Stimulated activated CD4-positive, alpha-beta T cell treated with anti-CD3 and anti-CD28 coated beads, Interleukin-1b, Interleukin-23, amount 100 ng/mL, for 24 hours (primary cell): Measurements from ENCODE around the gene DCLK1.
"Not testable (repeated sequence)": the region's sequence is repeated elsewhere in the genome, so short reads cannot be mapped to it uniquely, and the experiment has no call there.

Experiments
- DNase-seq, 4 experiments: peaks; one replicate each; pipeline ENCODE4 v3.0.0-alpha.2; 2020; ENCODE audit warnings: low read depth in 4 of 4, low spot score in 1 of 4

DCLK1 gene

GRCh38 chr13:36088001-36088400 lies 43.2 kb downstream of the DCLK1 start:
- DNase-seq = no peak

GRCh38 chr13:36086117-36086516 lies 45.1 kb downstream of the DCLK1 start:
- no peak for DNase-seq

- DNase-seq = no peak
These were observed 47.1 kb downstream of the DCLK1 start for GRCh38 chr13:36084131-36084530.

DNA sequence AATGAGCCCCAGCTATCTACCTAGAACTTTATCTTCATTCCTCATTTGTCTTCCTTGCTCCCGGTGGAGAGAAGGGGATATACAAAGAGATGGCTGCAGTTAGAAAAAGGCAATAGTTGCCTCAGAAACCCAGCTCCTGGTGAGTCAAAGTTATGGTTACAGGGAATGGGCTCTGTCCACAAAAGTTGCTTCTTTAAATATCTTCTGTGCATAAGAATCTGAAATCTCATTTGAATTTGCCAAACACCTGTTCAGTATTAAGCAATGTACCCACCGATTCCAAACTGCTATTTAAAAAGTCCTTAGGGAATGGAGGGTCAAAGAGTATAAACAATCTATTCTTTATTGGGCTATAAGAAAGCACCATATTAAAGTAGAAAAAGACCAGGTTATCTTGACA lies 48.4 kb downstream of the DCLK1 start:
- DNase-seq = no peak

DNA sequence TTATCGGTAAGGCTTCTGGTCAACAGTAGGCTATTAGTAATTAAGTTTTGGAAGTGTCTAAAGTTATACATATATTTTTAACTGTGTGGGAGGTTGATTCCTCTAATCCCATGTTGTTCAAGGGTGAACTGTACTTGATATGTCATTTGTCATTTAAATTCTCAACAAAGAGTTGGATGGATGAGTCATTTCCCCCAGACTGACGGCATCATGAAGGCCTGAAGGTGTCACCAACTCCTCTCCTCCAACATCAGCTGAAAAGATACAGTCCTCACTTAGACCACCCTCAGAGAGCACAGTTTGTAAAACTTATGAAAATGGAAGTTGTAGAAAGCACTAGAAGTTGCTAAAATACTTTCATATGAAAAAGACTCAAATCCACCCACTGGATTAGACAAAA lies 48.8 kb downstream of the DCLK1 start:
- no peak for DNase-seq

DNA sequence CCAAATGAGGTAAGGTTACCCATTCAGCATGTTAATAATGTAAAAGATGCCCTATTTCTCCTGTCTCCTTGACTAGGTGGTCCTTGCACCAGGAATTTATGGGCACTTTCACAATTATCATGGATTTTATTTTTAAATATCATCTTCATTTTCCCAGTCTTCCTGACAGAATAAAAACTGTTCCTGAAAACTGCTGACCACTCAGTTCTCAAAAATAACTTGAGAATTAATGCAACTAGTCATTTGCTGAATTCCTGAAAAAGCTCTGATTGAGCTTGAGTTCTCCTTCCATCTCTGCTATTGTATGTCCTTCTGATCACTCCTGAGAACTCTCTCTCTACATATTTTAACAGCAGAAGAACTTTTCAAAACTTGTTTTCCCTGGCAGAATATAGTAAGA lies 55.0 kb downstream of the DCLK1 start:
- no peak for DNase-seq

DNA sequence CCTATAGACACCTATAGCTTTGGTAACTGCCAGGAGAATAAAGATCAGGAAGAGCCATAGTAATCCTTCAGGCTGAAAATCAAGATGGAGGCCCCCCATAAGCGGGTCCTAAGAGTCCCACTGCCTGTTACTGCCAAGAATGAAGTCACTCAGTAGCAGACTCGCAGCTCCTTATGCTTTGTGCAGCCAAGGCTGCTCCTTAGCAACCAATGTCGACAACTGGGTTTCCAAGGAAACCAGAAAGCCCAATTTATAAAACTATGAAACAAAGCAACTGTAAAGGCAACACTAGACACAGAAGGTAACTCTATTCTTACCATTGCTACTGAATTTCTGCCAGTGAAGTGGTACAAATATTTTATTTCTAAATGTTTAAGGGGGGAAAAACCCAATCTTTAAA lies 56.5 kb downstream of the DCLK1 start:
- no peak for DNase-seq

GRCh38 chr13:36072152-36072935 lies 58.8 kb downstream of the DCLK1 start:
- no peak for DNase-seq

DNA sequence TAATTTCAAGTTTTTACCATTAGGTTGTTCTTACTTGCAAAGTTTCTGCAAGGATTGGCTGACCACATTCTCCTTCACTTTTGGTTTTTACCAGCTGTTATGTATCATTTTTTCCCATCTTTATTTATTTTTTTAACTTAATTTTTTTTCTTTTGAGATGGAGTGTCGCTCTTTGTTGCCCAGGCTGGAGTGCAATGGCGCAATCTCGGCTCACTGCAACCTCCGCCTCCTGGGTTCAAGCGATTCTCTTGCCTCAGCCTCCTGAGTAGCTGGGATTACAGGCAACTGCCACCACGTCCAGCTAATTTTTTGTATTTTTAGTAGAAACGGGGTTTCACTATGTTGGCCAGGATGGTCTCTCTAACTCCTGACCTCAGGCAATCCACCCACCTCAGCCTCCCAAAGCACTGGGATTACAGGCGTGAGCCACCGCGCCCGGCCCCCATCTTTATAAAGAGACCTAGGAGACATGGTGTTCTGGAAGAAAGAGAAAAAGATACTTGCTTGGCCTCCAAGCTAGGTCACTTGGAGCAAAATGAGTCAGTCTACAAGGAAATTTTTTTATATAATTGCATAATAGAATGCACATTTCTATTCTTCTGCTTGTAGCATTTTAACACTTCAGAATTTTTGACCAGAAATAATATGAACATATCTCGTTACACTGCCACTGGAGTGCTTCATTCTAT lies 60.5 kb downstream of the DCLK1 start:
- DNase-seq = not testable (repeated sequence)

- no peak for DNase-seq
These were observed 61.3 kb downstream of the DCLK1 start for GRCh38 chr13:36069881-36070366.

GRCh38 chr13:36068991-36069390 lies 62.2 kb downstream of the DCLK1 start:
- no peak for DNase-seq

GRCh38 chr13:36068566-36068965 lies 62.6 kb downstream of the DCLK1 start:
- no peak for DNase-seq

GRCh38 chr13:36067746-36068381 lies 63.3 kb downstream of the DCLK1 start:
- no peak for DNase-seq

DNA sequence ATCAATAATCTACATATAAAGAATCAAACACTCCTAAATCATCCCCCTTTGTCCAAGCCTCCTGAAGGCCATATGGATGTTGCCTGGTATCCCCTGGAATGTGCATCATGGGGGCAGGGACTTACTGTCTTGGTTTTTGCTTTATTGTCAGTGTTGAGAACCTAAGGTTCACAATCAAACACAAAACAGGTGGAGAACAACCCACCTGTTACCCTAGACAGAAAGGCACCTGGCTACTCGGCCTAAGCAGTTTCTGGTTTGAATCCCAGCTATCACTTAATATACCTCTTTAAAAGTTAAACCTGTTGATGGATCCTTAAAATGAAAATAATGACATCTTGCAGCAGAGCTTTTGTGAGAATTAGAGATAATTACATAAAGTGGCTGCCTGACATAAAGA lies 68.9 kb downstream of the DCLK1 start:
- DNase-seq = no peak

GRCh38 chr13:36061621-36062020 lies 69.6 kb downstream of the DCLK1 start:
- no peak for DNase-seq

- DNase-seq = no peak
These were observed 70.1 kb downstream of the DCLK1 start for GRCh38 chr13:36061054-36061453.

- no peak for DNase-seq
These were observed 71.9 kb downstream of the DCLK1 start for GRCh38 chr13:36059321-36059720.

DNA sequence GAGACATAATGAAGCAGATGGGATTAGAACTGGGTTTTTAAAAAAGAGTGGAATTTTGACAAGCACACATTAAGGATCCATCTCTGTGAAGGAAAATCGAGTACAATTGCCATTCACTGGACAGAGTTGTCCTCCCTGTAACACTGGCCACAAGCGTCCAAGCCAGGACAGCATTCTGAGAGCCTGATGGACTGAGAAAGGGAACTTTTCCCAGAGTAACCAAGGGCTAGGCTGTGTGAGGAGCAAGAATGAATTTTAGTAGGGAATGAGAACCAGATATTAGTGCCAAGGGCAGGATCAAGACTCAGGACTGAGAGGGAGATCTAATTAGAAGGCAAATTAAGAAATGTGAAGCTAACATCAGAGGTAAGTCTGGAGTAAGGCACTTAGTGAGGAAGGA lies 73.1 kb downstream of the DCLK1 start:
- DNase-seq = no peak

DNA sequence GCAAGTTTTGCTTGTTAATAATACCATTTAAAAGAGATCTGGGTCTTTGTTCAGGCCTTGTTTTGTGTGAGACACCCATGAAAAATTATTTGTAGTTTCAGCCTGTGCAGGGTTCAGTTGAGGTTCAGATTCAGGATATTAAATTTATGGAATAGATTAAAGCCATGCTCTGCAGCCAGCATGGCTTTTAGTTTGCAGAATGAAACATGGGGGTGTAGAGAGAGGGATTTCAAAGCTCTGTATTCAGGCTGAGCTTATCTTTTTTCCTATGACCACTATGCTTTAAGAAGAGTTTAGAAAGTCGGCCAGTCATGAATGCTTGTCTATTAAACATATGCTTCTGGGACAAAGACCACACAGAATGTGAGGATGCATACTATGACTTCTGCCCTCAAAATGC lies 73.6 kb downstream of the DCLK1 start:
- DNase-seq = no peak

- no peak for DNase-seq
These were observed 74.1 kb downstream of the DCLK1 start for GRCh38 chr13:36057041-36057440.

GRCh38 chr13:36055366-36055765 lies 75.8 kb downstream of the DCLK1 start:
- no peak for DNase-seq

DNA sequence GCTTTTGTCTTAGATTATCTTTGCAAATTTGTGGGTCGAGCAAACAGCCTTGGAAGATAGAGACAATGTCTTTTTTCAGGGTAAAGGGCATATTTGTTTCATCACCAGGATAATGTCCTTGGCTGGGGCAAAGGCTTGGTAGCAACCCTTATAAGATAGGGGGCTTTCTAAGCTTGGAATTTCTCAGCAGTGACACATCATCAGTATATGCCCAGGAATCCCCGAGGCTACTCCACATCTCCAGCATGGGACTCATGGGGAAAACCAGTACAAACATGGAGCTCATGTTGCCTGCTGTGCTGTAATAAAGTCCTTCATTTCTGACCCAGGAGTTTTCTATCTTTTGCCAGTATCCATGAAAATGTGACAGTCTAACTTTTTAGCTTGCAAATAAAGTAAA lies 77.1 kb downstream of the DCLK1 start:
- no peak for DNase-seq
